ENCODE results near the gene RSRP1. TPM values are rescaled to one million over a fixed set of nuclear protein-coding genes. Genes with fewer than 3 reads are reported as not detected.
A peak's percentile ranks its signal among the peaks of the same experiment; 100 is the strongest.
"Not testable (repeated sequence)": the region's sequence is repeated elsewhere in the genome, so short reads cannot be mapped to it uniquely, and the experiment has no call there.

RSRP1 gene
- total RNA-seq, 4 donors from 2014 or later: 10.3 to 43.0 (median 20.9) TPM

- Histone ChIP-seq H3K4me1 (peaks cover 38 to 40% of the 10 kb centered on the region in 2 donors), H3K27me3 (no peaks in the 10 kb centered on the region), H3K27ac (no peak overlapping the region), H3K36me3 (peaks cover 0 to 51% of the 10 kb centered on the region in 2 donors), H3K4me3 (no peak overlapping the region), H3K9me3 (no peaks in the 10 kb centered on the region)
- in situ Hi-C loops (cut with MboI; ENCODE audit: low sequenced_read_pairs in 4 of 4) (loop anchor here in 1 of 4 donors (10.0 kb wide), 1 partner anchor 101 kb away; no protein-coding TSS in a partner anchor), intact Hi-C loops (cut with DNase I; ENCODE audit: low total_unique reads) (no loop called here)
- ATAC-seq (no peak), DNase-seq (no peak)
- no peak for TF ChIP-seq CTCF (IDR thresholded peaks at IDR 0.05 in 4 of 5, conservative IDR thresholded peaks at IDR 0.05 in 1 of 5)
- TF ChIP-seq POLR2A (IDR thresholded peaks at IDR 0.05): no peak
These were observed 3.3 kb downstream of the RSRP1 start for GRCh38 chr1:25243907-25244306.

- H3K9me3 ChIP-seq: no peaks in the 10 kb centered on the region
- DNase-seq (peak; percentile 86 to 95), ATAC-seq (peak; percentile 89 to 91)
- in situ Hi-C loops (cut with MboI; ENCODE audit: low sequenced_read_pairs in 4 of 4): loop anchor here in 2 of 4 donors (5.0 to 10.0 kb wide), 2 partner anchors 102 to 105 kb away; no protein-coding TSS in a partner anchor
- peaks cover 0 to 42% of the 10 kb centered on the region in 2 donors for H3K36me3 ChIP-seq
- H3K4me3 ChIP-seq: peak overlapping the region; percentile 48 to 59 (median 52)
- peaks cover 41 to 56% of the 10 kb centered on the region in 2 donors for H3K4me1 ChIP-seq
- no peaks in the 10 kb centered on the region for H3K27me3 ChIP-seq
- TF ChIP-seq POLR2A (IDR thresholded peaks at IDR 0.05): peak; percentile 32 to 37
- TF ChIP-seq CTCF (IDR thresholded peaks at IDR 0.05 in 4 of 5, conservative IDR thresholded peaks at IDR 0.05 in 1 of 5): peak in 4 of 5 experiments; percentile 73 to 79 (median 76)
- intact Hi-C loops (cut with DNase I; ENCODE audit: low total_unique reads): loop anchor here (10.0 kb wide), 1 partner anchor 565 kb away; the partner anchor contains the start of gene SELENON
- H3K27ac ChIP-seq: peak overlapping the region; percentile 88 to 97 (median 92)
These were observed 7.3 kb downstream of the RSRP1 start for GRCh38 chr1:25239681-25240541.

- H3K4me1 ChIP-seq: peaks cover 47 to 59% of the 10 kb centered on the region in 2 donors
- in situ Hi-C loops (cut with MboI; ENCODE audit: low sequenced_read_pairs in 4 of 4): loop anchor here in 1 of 4 donors (5.0 kb wide), 1 partner anchor 104 kb away; no protein-coding TSS in a partner anchor
These were observed 9.2 kb downstream of the RSRP1 start for GRCh38 chr1:25238046-25238445.

GRCh38 chr1:25236261-25236660 lies 11.0 kb downstream of the RSRP1 start:
- not testable (repeated sequence) for DNase-seq, H3K27me3 ChIP-seq, H3K9me3 ChIP-seq, H3K4me3 ChIP-seq, ATAC-seq, H3K36me3 ChIP-seq
- intact Hi-C loops (cut with DNase I; ENCODE audit: low total_unique reads) (loop anchor here (10.0 kb wide), 1 partner anchor 569 kb away; the partner anchor contains the start of gene SELENON), in situ Hi-C loops (cut with MboI; ENCODE audit: low sequenced_read_pairs in 4 of 4) (loop anchor here in 1 of 4 donors (5.0 kb wide), 1 partner anchor 106 kb away; no protein-coding TSS in a partner anchor)
- Histone ChIP-seq H3K27ac (peak overlapping the region; percentile 88 to 97 (median 92)), H3K4me1 (peaks cover 52 to 65% of the 10 kb centered on the region in 2 donors)

More at GRCh38 chr1:25238046-25238445, 9.2 kb downstream of the RSRP1 start:
- H3K4me3 ChIP-seq: no peak overlapping the region
- intact Hi-C loops (cut with DNase I; ENCODE audit: low total_unique reads): loop anchor here (10.0 kb wide), 1 partner anchor 567 kb away; the partner anchor contains the start of gene SELENON
- ATAC-seq (no peak), DNase-seq (no peak)
- H3K9me3 ChIP-seq: no peaks in the 10 kb centered on the region
- H3K27ac ChIP-seq: peak overlapping the region; percentile 88 to 97 (median 92)
- H3K27me3 ChIP-seq: no peaks in the 10 kb centered on the region
- no peak for TF ChIP-seq CTCF (IDR thresholded peaks at IDR 0.05 in 4 of 5, conservative IDR thresholded peaks at IDR 0.05 in 1 of 5)
- no peak for TF ChIP-seq POLR2A (IDR thresholded peaks at IDR 0.05)
- H3K36me3 ChIP-seq: peaks cover 0 to 23% of the 10 kb centered on the region in 2 donors

- H3K27me3 ChIP-seq, H3K36me3 ChIP-seq, DNase-seq, H3K9me3 ChIP-seq, ATAC-seq, H3K4me3 ChIP-seq: not testable (repeated sequence)
- Histone ChIP-seq H3K4me1 (peaks cover 49 to 64% of the 10 kb centered on the region in 2 donors), H3K27ac (peak overlapping the region; percentile 86 to 97 (median 92))
- intact Hi-C loops (cut with DNase I; ENCODE audit: low total_unique reads): loop anchor here (10.0 kb wide), 1 partner anchor 569 kb away; the partner anchor contains the start of gene SELENON
- in situ Hi-C loops (cut with MboI; ENCODE audit: low sequenced_read_pairs in 4 of 4): loop anchor here in 1 of 4 donors (5.0 kb wide), 1 partner anchor 107 kb away; no protein-coding TSS in a partner anchor
These were observed 11.8 kb downstream of the RSRP1 start for GRCh38 chr1:25235411-25235810.
